GM21447 (cell line): ENCODE data around the gene PFDN6.

Source experiments
- ATAC-seq: cut with Tn5 transposase; IDR thresholded peaks from one replicate; pipeline ENCODE4 v1.9.1; 2021; ENCODE audit not compliant: unreplicated experiment

The PFDN6 gene

GRCh38 chr6:33315793-33316602 lies 26.6 kb downstream of the PFDN6 start:
- ATAC-seq = no peak

GRCh38 chr6:33316603-33317418 lies 27.4 kb downstream of the PFDN6 start:
- ATAC-seq = no peak

- ATAC-seq = no peak
Observed at GRCh38 chr6:33317419-33317668, 27.9 kb downstream of the PFDN6 start.

GRCh38 chr6:33317669-33318425 lies 28.4 kb downstream of the PFDN6 start, which contains the start of gene ZBTB22:
Gene ZBTB22 (minus strand): TSS chr6:33317744. CDS start chr6:33316916, 828 bp downstream.
- peak; percentile 51 for ATAC-seq

GRCh38 chr6:33318426-33319073 lies 29.1 kb downstream of the PFDN6 start:
- ATAC-seq = no peak

GRCh38 chr6:33319939-33320314 lies 30.5 kb downstream of the PFDN6 start:
- no peak for ATAC-seq

GRCh38 chr6:33320315-33321181 lies 31.1 kb downstream of the PFDN6 start:
- ATAC-seq = no peak

GRCh38 chr6:33321227-33321626 lies 31.8 kb downstream of the PFDN6 start:
- ATAC-seq = no peak

- ATAC-seq = peak; percentile 8
Observed at GRCh38 chr6:33323623-33323948, 34.2 kb downstream of the PFDN6 start.

GRCh38 chr6:33324125-33324524 lies 34.7 kb downstream of the PFDN6 start:
- no peak for ATAC-seq

GRCh38 chr6:33329058-33329457 lies 39.7 kb downstream of the PFDN6 start:
- no peak for ATAC-seq

- no peak for ATAC-seq
Observed at GRCh38 chr6:33330736-33331135, 41.3 kb downstream of the PFDN6 start.

GRCh38 chr6:33333666-33334065 lies 44.3 kb downstream of the PFDN6 start:
- ATAC-seq = no peak

- no peak for ATAC-seq
Observed at GRCh38 chr6:33335916-33336315, 46.5 kb downstream of the PFDN6 start.

GRCh38 chr6:33336495-33336894 lies 47.1 kb downstream of the PFDN6 start:
- ATAC-seq = no peak

GRCh38 chr6:33339193-33339592 lies 49.8 kb downstream of the PFDN6 start:
- ATAC-seq = no peak
